Colonic mucosa (tissue), 4 donors: ENCODE measurements around the gene TAAR8. TPM values are rescaled to one million over a fixed set of nuclear protein-coding genes. Genes with fewer than 3 reads are reported as not detected.
"Not testable (repeated sequence)": the region's sequence is repeated elsewhere in the genome, so short reads cannot be mapped to it uniquely, and the experiment has no call there.

Source experiments
- DNase-seq: peaks from one replicate; pipeline ENCODE4 v3.0.0-alpha.2; 2020
- H3K27ac ChIP-seq: fragments of 200-600 bp; one replicate; pipeline ENCODE4 v1.8.0; 2021
- H3K27me3 ChIP-seq: fragments of 200-600 bp; one replicate; pipeline ENCODE4 v1.8.0; 2021
- H3K36me3 ChIP-seq: fragments of 200-600 bp; one replicate; pipeline ENCODE4 v1.8.0; 2021
- H3K4me1 ChIP-seq: fragments of 200-600 bp; one replicate; pipeline ENCODE4 v1.8.0; 2021; ENCODE audit warnings: mild to moderate bottlenecking
- H3K4me3 ChIP-seq: fragments of 200-600 bp; one replicate; pipeline ENCODE4 v1.8.0; 2021
- H3K9ac ChIP-seq, 2 donors: one replicate each; pipeline ENCODE4 v1.7.0; 2013; ENCODE audit warnings: control low read depth in 2 of 2, low read depth in 2 of 2, low read length in 2 of 2
- H3K9me3 ChIP-seq: fragments of 200-600 bp; one replicate; pipeline ENCODE4 v1.8.0; 2021
- CTCF ChIP-seq: fragments of 200-600 bp; IDR thresholded peaks from one replicate; pipeline ENCODE4 v1.8.0; 2022; ENCODE audit warnings: antibody characterized with exemption, mild to moderate bottlenecking
- intact Hi-C: fragments of 100-400 bp; cut with DNase I; formaldehyde crosslinking; loops from one replicate; pipeline ENCODE4 v1.14.1; 2022
- total RNA-seq, 2 donors: library from RNA; stranded (reverse); fragmentation: NEBNext Ultra II Directional in 1 of 2; extraction: Animal tissue kit (Norgen Biotek cat#: 25700) in 1 of 2; gene quantifications; one replicate each; pipeline ENCODE4 v1.2.1, GENCODE V29; 2021
- donor health status: healthy.
- donor health status: DM: no; HTN: no; CAD: no.
- donor health status: DM: no; HTN: no; CAD: no.

Gene TAAR8
- total RNA-seq, 2 donors from 2014 or later = not detected

- H3K4me1 ChIP-seq = no peaks in the 10 kb centered on the region
- intact Hi-C loops = no loop called here
- no peaks in the 10 kb centered on the region for H3K36me3 ChIP-seq
- TF ChIP-seq CTCF = no peak
- H3K9ac ChIP-seq = no peak overlapping the region
- no peaks in the 10 kb centered on the region for H3K27me3 ChIP-seq
- H3K9me3 ChIP-seq = no peaks in the 10 kb centered on the region
- no peak overlapping the region for H3K4me3 ChIP-seq
- no peak for DNase-seq
- H3K27ac ChIP-seq = no peak overlapping the region
These were observed 1.3 kb upstream of the TAAR8 start for GRCh38 chr6:132551214-132551613.

GRCh38 chr6:132560087-132560486 is 7.6 kb downstream of the TAAR8 start:
- H3K9ac ChIP-seq, H3K36me3 ChIP-seq, H3K4me1 ChIP-seq, H3K4me3 ChIP-seq, H3K27me3 ChIP-seq, DNase-seq, intact Hi-C loops, H3K27ac ChIP-seq, H3K9me3 ChIP-seq: not testable (repeated sequence)

DNA sequence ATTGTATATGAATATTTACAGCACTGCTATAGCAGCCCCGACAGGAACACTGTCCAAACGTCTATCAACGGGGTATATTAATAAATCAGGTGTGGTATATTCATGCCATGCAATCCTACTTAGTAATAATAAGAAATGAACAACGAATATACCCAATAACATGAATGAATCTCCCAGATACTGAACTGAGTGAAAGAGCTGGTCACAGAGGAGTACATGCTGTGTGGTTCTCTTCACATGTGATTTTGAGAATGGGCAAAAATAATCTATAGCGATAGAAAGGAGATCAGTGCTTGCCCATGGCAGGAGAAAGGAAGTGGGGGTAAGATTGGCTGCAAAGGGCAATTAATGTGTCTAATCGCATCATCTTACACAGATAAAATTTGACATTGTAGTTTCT is 13.9 kb downstream of the TAAR8 start:
- no peaks in the 10 kb centered on the region for H3K4me1 ChIP-seq
- no peak overlapping the region for H3K4me3 ChIP-seq
- H3K36me3 ChIP-seq = no peaks in the 10 kb centered on the region
- no peak overlapping the region for H3K27ac ChIP-seq
- no peak for DNase-seq
- H3K9ac ChIP-seq = no peak overlapping the region
- H3K27me3 ChIP-seq = no peaks in the 10 kb centered on the region
- intact Hi-C loops = no loop called here
- no peaks in the 10 kb centered on the region for H3K9me3 ChIP-seq
- TF ChIP-seq CTCF = no peak

DNA sequence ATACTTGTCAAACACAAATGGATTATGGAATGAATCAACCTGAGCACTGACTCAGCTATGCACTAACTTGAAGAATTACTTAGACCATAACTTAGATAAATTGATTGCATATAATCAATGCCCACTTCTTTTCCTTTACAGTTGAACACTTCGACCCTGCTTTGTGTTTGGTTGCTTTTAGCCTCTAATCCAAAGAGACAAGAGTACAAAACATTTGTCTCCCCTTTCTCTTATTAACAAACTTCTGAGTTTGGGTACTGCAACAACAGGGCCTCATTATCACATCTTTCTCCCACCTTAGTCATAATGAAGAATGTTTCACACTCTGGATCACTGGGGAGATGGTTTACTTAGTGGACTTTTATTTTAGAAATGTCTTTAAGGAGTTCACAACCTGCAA is 15.1 kb downstream of the TAAR8 start:
- Histone ChIP-seq H3K4me3 (no peak overlapping the region), H3K27ac (no peak overlapping the region), H3K27me3 (no peaks in the 10 kb centered on the region), H3K9me3 (no peaks in the 10 kb centered on the region), H3K4me1 (no peaks in the 10 kb centered on the region), H3K36me3 (no peaks in the 10 kb centered on the region), H3K9ac (no peak overlapping the region)
- intact Hi-C loops = no loop called here
- TF ChIP-seq CTCF = no peak
- DNase-seq = no peak

DNA sequence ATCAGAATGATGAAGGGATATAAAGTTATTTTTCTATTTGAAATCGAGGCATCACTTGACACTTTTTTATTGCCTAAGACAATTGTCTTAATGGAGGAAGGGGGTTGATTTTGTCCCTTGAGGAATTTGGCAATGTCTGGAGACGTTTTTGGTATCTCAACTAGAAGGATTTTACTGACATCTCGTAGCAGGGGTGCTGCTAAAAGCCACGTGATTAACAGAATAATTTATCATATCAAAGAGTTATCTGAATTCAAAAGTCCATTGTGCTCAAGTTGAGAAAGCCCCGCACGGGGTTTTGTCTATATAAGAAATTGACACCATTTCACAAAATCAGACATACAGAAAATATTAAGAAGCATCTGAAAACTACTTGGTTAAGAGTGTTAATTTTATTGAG is 16.1 kb downstream of the TAAR8 start:
- no peaks in the 10 kb centered on the region for H3K36me3 ChIP-seq
- no peak for TF ChIP-seq CTCF
- no peaks in the 10 kb centered on the region for H3K9me3 ChIP-seq
- intact Hi-C loops = no loop called here
- no peaks in the 10 kb centered on the region for H3K4me1 ChIP-seq
- no peak for DNase-seq
- no peaks in the 10 kb centered on the region for H3K27me3 ChIP-seq
- H3K27ac ChIP-seq = no peak overlapping the region
- H3K4me3 ChIP-seq = no peak overlapping the region
- H3K9ac ChIP-seq = no peak overlapping the region

DNA sequence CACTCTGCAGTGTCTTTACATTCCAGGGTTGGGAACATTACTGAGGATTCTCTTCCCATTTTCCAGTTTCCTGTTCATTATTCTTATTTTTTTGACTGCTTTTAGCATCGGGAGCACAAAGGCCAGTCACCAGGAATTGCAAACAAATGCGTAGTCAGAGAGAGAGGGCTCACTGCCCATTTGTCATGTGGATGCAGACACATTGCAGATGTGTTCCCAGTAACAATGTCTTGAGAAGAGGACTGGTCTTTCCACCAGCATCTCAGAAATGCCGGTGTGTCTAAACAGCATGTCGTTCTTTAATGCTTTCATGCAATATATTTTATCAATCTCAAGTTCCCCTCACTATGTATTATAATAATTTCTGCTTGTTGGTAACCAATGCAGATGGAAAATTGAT is 16.7 kb downstream of the TAAR8 start:
- no peak for DNase-seq
- no peak for TF ChIP-seq CTCF
- no peak overlapping the region for H3K9ac ChIP-seq
- H3K4me3 ChIP-seq = no peak overlapping the region
- intact Hi-C loops = no loop called here
- no peaks in the 10 kb centered on the region for H3K36me3 ChIP-seq
- H3K4me1 ChIP-seq = no peaks in the 10 kb centered on the region
- no peaks in the 10 kb centered on the region for H3K9me3 ChIP-seq
- H3K27me3 ChIP-seq = no peaks in the 10 kb centered on the region
- no peak overlapping the region for H3K27ac ChIP-seq
